ENCODE results near the gene SNX19.
"Not testable (repeated sequence)": the region's sequence is repeated elsewhere in the genome, so short reads cannot be mapped to it uniquely, and the experiment has no call there.

The SNX19 gene

GRCh38 chr11:130872513-130872912 lies 43.8 kb downstream of the SNX19 start:
- no peak for DNase-seq

GRCh38 chr11:130872102-130872501 lies 44.2 kb downstream of the SNX19 start:
- no peak for DNase-seq

- no peak for DNase-seq
Measured at GRCh38 chr11:130871616-130872015, 44.7 kb downstream of the SNX19 start.

GRCh38 chr11:130868721-130869390 lies 47.4 kb downstream of the SNX19 start:
- no peak for DNase-seq

GRCh38 chr11:130868086-130868710 lies 48.1 kb downstream of the SNX19 start:
- no peak for DNase-seq

GRCh38 chr11:130866831-130867230 lies 49.4 kb downstream of the SNX19 start:
- no peak for DNase-seq

GRCh38 chr11:130865774-130866114 lies 50.5 kb downstream of the SNX19 start:
- DNase-seq = no peak

- DNase-seq = no peak
Measured at GRCh38 chr11:130865091-130865773, 51.0 kb downstream of the SNX19 start.

- peak; percentile 95 for DNase-seq
Measured at GRCh38 chr11:130861902-130862860, 54.1 kb downstream of the SNX19 start.

GRCh38 chr11:130861283-130861682 lies 55.0 kb downstream of the SNX19 start:
- DNase-seq = no peak

GRCh38 chr11:130859886-130860285 lies 56.4 kb downstream of the SNX19 start:
- DNase-seq = no peak

GRCh38 chr11:130858215-130858614 lies 58.1 kb downstream of the SNX19 start:
- no peak for DNase-seq

- DNase-seq = not testable (repeated sequence)
Measured at GRCh38 chr11:130855707-130856106, 60.6 kb downstream of the SNX19 start.

GRCh38 chr11:130854483-130854882 lies 61.8 kb downstream of the SNX19 start:
- no peak for DNase-seq

GRCh38 chr11:130852589-130852988 lies 63.7 kb downstream of the SNX19 start:
- DNase-seq = no peak

GRCh38 chr11:130850185-130850944 lies 65.9 kb downstream of the SNX19 start:
- no peak for DNase-seq

GRCh38 chr11:130849215-130849568 lies 67.1 kb downstream of the SNX19 start:
- DNase-seq = no peak

GRCh38 chr11:130848361-130849214 lies 67.7 kb downstream of the SNX19 start:
- DNase-seq = no peak

GRCh38 chr11:130847517-130847916 lies 68.8 kb downstream of the SNX19 start:
- DNase-seq = no peak

GRCh38 chr11:130846606-130847005 lies 69.7 kb downstream of the SNX19 start:
- no peak for DNase-seq

GRCh38 chr11:130842001-130842400 lies 74.3 kb downstream of the SNX19 start:
- DNase-seq = no peak
